Measurements from ENCODE around the gene MSANTD1.

Gene MSANTD1

DNA sequence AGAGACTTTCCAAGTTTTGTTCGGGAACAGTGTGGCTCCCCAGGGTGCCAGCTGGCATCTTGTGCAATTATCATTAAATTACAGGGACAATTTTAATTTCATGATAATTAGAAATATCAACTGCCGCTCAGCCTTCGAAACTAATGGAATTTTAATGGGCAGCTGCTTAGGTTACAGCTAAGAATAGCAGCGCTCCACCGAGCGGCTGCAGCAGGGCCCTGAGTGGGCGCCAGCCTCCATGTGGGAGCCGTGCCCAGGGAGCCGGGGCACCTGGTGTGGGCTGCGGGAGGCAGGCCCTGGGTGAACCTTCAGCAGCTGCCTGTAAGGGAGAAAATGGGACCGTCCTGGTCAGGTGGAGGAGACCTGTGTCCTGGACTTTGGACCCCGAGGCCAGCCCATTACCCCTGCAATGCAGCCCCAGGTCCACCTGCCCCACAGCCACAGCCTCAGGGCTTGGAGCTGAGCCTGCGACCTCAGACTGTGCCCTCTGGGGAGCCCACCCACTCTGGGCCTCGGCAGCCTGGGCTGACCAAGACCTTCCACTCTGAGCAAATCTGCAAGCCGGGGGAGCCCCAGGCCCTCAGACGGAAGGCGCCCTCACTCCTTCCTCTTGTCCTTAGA is 21.1 kb downstream of the MSANTD1 start:
- TF ChIP-seq PPARA (CRISPR knock-in tag; IDR thresholded peaks at IDR 0.05; ENCODE audit: borderline replicate concordance) (no peak), OSR1 (CRISPR knock-in tag; IDR thresholded peaks at IDR 0.05) (no peak), ZFP30 (CRISPR knock-in tag; IDR thresholded peaks at IDR 0.05) (no peak), RARB (CRISPR knock-in tag; IDR thresholded peaks at IDR 0.05) (no peak), ZNF70 (CRISPR knock-in tag; IDR thresholded peaks at IDR 0.05) (no peak), ESRRG (CRISPR knock-in tag; IDR thresholded peaks at IDR 0.05) (no peak), ZC3H10 (CRISPR knock-in tag; IDR thresholded peaks at IDR 0.05) (no peak), ISL1 (CRISPR knock-in tag; IDR thresholded peaks at IDR 0.05) (no peak), ARNTL (CRISPR knock-in tag; IDR thresholded peaks at IDR 0.05; ENCODE audit: borderline replicate concordance, low read depth) (no peak), CSDC2 (CRISPR knock-in tag; IDR thresholded peaks at IDR 0.05) (no peak), TCF4 (CRISPR knock-in tag; IDR thresholded peaks at IDR 0.05; ENCODE audit: borderline replicate concordance) (no peak), GLIS3 (CRISPR knock-in tag; IDR thresholded peaks at IDR 0.05) (no peak), BACH2 (CRISPR knock-in tag; IDR thresholded peaks at IDR 0.05; ENCODE audit: borderline replicate concordance) (no peak)
- TF ChIP-seq, protein P1, sequence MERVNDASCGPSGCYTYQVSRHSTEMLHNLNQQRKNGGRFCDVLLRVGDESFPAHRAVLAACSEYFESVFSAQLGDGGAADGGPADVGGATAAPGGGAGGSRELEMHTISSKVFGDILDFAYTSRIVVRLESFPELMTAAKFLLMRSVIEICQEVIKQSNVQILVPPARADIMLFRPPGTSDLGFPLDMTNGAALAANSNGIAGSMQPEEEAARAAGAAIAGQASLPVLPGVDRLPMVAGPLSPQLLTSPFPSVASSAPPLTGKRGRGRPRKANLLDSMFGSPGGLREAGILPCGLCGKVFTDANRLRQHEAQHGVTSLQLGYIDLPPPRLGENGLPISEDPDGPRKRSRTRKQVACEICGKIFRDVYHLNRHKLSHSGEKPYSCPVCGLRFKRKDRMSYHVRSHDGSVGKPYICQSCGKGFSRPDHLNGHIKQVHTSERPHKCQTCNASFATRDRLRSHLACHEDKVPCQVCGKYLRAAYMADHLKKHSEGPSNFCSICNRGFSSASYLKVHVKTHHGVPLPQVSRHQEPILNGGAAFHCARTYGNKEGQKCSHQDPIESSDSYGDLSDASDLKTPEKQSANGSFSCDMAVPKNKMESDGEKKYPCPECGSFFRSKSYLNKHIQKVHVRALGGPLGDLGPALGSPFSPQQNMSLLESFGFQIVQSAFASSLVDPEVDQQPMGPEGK (CRISPR knock-in tag; IDR thresholded peaks at IDR 0.05; ENCODE audit: borderline replicate concordance): no peak
- TF ChIP-seq, protein P2, sequence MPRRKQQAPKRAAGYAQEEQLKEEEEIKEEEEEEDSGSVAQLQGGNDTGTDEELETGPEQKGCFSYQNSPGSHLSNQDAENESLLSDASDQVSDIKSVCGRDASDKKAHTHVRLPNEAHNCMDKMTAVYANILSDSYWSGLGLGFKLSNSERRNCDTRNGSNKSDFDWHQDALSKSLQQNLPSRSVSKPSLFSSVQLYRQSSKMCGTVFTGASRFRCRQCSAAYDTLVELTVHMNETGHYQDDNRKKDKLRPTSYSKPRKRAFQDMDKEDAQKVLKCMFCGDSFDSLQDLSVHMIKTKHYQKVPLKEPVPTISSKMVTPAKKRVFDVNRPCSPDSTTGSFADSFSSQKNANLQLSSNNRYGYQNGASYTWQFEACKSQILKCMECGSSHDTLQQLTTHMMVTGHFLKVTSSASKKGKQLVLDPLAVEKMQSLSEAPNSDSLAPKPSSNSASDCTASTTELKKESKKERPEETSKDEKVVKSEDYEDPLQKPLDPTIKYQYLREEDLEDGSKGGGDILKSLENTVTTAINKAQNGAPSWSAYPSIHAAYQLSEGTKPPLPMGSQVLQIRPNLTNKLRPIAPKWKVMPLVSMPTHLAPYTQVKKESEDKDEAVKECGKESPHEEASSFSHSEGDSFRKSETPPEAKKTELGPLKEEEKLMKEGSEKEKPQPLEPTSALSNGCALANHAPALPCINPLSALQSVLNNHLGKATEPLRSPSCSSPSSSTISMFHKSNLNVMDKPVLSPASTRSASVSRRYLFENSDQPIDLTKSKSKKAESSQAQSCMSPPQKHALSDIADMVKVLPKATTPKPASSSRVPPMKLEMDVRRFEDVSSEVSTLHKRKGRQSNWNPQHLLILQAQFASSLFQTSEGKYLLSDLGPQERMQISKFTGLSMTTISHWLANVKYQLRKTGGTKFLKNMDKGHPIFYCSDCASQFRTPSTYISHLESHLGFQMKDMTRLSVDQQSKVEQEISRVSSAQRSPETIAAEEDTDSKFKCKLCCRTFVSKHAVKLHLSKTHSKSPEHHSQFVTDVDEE (CRISPR knock-in tag; IDR thresholded peaks at IDR 0.05): no peak
- TF ChIP-seq, protein P3, sequence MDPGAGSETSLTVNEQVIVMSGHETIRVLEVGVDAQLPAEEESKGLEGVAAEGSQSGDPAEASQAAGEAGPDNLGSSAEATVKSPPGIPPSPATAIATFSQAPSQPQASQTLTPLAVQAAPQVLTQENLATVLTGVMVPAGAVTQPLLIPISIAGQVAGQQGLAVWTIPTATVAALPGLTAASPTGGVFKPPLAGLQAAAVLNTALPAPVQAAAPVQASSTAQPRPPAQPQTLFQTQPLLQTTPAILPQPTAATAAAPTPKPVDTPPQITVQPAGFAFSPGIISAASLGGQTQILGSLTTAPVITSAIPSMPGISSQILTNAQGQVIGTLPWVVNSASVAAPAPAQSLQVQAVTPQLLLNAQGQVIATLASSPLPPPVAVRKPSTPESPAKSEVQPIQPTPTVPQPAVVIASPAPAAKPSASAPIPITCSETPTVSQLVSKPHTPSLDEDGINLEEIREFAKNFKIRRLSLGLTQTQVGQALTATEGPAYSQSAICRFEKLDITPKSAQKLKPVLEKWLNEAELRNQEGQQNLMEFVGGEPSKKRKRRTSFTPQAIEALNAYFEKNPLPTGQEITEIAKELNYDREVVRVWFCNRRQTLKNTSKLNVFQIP (CRISPR knock-in tag; IDR thresholded peaks at IDR 0.05; ENCODE audit: borderline replicate concordance, low read depth): no peak
- TF ChIP-seq, protein P4, sequence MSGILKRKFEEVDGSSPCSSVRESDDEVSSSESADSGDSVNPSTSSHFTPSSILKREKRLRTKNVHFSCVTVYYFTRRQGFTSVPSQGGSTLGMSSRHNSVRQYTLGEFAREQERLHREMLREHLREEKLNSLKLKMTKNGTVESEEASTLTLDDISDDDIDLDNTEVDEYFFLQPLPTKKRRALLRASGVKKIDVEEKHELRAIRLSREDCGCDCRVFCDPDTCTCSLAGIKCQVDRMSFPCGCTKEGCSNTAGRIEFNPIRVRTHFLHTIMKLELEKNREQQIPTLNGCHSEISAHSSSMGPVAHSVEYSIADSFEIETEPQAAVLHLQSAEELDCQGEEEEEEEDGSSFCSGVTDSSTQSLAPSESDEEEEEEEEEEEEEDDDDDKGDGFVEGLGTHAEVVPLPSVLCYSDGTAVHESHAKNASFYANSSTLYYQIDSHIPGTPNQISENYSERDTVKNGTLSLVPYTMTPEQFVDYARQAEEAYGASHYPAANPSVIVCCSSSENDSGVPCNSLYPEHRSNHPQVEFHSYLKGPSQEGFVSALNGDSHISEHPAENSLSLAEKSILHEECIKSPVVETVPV (CRISPR knock-in tag; IDR thresholded peaks at IDR 0.05): no peak
- TF ChIP-seq, protein P5, sequence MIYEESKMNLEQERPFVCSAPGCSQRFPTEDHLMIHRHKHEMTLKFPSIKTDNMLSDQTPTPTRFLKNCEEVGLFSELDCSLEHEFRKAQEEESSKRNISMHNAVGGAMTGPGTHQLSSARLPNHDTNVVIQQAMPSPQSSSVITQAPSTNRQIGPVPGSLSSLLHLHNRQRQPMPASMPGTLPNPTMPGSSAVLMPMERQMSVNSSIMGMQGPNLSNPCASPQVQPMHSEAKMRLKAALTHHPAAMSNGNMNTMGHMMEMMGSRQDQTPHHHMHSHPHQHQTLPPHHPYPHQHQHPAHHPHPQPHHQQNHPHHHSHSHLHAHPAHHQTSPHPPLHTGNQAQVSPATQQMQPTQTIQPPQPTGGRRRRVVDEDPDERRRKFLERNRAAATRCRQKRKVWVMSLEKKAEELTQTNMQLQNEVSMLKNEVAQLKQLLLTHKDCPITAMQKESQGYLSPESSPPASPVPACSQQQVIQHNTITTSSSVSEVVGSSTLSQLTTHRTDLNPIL (CRISPR knock-in tag; IDR thresholded peaks at IDR 0.05; ENCODE audit: low read depth): no peak
- peak; percentile 33; the same call in 2 of the 3 replicates for ATAC-seq

DNA sequence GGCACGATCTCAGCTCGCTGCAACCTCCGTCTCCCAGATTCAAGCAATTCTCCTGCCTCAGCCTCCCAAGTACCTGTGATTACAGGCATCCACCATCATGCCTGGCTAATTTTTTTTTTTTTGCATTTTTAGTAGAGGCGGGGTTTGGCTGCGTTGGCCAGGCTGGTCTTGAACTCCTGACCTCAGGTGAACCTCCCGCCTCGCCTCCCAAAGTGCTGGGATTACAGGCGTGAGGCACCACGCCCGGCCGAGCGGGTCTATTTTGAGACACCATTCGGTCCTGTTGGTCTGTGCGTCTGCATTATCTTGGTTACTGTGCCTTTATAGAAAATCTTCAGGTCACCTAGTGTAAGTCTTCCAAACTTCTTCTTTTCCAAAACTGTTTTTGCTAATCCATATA is 22.2 kb downstream of the MSANTD1 start:
- no peak for ATAC-seq
- TF ChIP-seq, protein P3 (CRISPR knock-in tag; IDR thresholded peaks at IDR 0.05; ENCODE audit: borderline replicate concordance, low read depth): no peak
- TF ChIP-seq SNAI2 (CRISPR knock-in tag; IDR thresholded peaks at IDR 0.05): no peak
- TF ChIP-seq ZFP30 (CRISPR knock-in tag; IDR thresholded peaks at IDR 0.05): no peak
- no peak for TF ChIP-seq ISL1 (CRISPR knock-in tag; IDR thresholded peaks at IDR 0.05)
- TF ChIP-seq, protein P4 (CRISPR knock-in tag; IDR thresholded peaks at IDR 0.05): no peak
- TF ChIP-seq, protein P5 (CRISPR knock-in tag; IDR thresholded peaks at IDR 0.05; ENCODE audit: low read depth): no peak
- TF ChIP-seq ZNF8 (CRISPR knock-in tag; IDR thresholded peaks at IDR 0.05): no peak
- TF ChIP-seq ZNF565 (CRISPR knock-in tag; conservative IDR thresholded peaks at IDR 0.05; ENCODE audit: low read depth): no peak
- TF ChIP-seq TOX (CRISPR knock-in tag; IDR thresholded peaks at IDR 0.05; ENCODE audit: borderline replicate concordance): no peak
- TF ChIP-seq OSR1 (CRISPR knock-in tag; IDR thresholded peaks at IDR 0.05): no peak
- TF ChIP-seq ARNTL (CRISPR knock-in tag; IDR thresholded peaks at IDR 0.05; ENCODE audit: borderline replicate concordance, low read depth): no peak
- TF ChIP-seq ZC3H10 (CRISPR knock-in tag; IDR thresholded peaks at IDR 0.05): no peak
- no peak for TF ChIP-seq TCF4 (CRISPR knock-in tag; IDR thresholded peaks at IDR 0.05; ENCODE audit: borderline replicate concordance)
- no peak for TF ChIP-seq PPARA (CRISPR knock-in tag; IDR thresholded peaks at IDR 0.05; ENCODE audit: borderline replicate concordance)
- TF ChIP-seq RARB (CRISPR knock-in tag; IDR thresholded peaks at IDR 0.05): no peak
- TF ChIP-seq, protein P1 (CRISPR knock-in tag; IDR thresholded peaks at IDR 0.05; ENCODE audit: borderline replicate concordance): no peak

Measured in SK-N-SH treated with all-trans-retinoic acid at 6 μM for 48 hours (cell line).